Fibroblast of mammary gland (primary cell): ENCODE data around the gene PSME1.

Source experiments
- DNase-seq: peaks from one replicate; pipeline ENCODE4 v3.0.0-alpha.2; 2010; ENCODE audit warnings: low read depth
- H3K4me3 ChIP-seq: 2 replicates; pipeline ENCODE4 v1.5.1; 2011; ENCODE audit warnings: low read depth, mild to moderate bottlenecking, low read length, moderate library complexity; ENCODE audit not compliant: control insufficient read depth
- CTCF ChIP-seq: conservative IDR thresholded peaks from 2 replicates; pipeline ENCODE4 v1.5.1; 2011; ENCODE audit warnings: low read depth, low read length, inconsistent platforms; ENCODE audit not compliant: control insufficient read depth, insufficient read depth

The PSME1 gene

GRCh38 chr14:24122416-24122815, 13.6 kb upstream of the PSME1 start:
- DNase-seq: no peak
- no peak overlapping the region for H3K4me3 ChIP-seq
- TF ChIP-seq CTCF: no peak

- no peak for TF ChIP-seq CTCF
- DNase-seq: no peak
- H3K4me3 ChIP-seq: no peak overlapping the region
These were observed 13.1 kb upstream of the PSME1 start for GRCh38 chr14:24122898-24123297.

- no peak for DNase-seq
- no peak for TF ChIP-seq CTCF
- no peak overlapping the region for H3K4me3 ChIP-seq
These were observed 12.3 kb upstream of the PSME1 start for GRCh38 chr14:24123424-24124417.

GRCh38 chr14:24126939-24127338, 9.1 kb upstream of the PSME1 start:
- no peak for TF ChIP-seq CTCF
- H3K4me3 ChIP-seq: no peak overlapping the region
- DNase-seq: no peak

- TF ChIP-seq CTCF: no peak
- H3K4me3 ChIP-seq: no peak overlapping the region
- no peak for DNase-seq
These were observed 8.3 kb upstream of the PSME1 start for GRCh38 chr14:24127673-24128072.

GRCh38 chr14:24129410-24129998, 6.5 kb upstream of the PSME1 start:
- no peak overlapping the region for H3K4me3 ChIP-seq
- no peak for DNase-seq
- no peak for TF ChIP-seq CTCF
